NOMO-1 treated with dmso at 0.1 percent for 144 hours (cell line): ENCODE results near the gene FNIP1.
"Not testable (repeated sequence)": the region's sequence is repeated elsewhere in the genome, so short reads cannot be mapped to it uniquely, and the experiment has no call there.

Experiments
- DNase-seq: peaks from one replicate; lab custom pipeline; 2025; ENCODE audit not compliant: unreplicated experiment; lab: John Stamatoyannopoulos, UW

The FNIP1 gene

DNA sequence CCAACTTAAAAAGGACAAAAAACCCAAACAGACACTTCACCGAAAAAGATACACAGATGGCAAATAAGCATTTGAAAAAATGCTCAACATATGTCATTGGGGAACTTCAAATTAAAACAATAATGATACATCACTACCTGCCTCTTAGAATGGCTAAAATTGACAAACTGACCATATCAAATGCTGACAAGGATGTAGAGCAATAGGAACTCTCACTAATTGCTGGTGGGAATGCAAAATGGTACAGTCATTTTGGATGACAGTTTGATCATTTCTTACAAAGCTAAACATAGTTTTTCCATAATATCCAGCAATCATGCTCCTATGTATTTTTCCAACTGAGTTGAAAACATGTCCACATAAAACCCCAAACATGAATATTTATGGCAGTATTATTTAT is 102.9 kb downstream of the FNIP1 start:
- no peak for DNase-seq

- DNase-seq: no peak
Measured at GRCh38 chr5:131685516-131686171, 111.2 kb downstream of the FNIP1 start.

- no peak for DNase-seq
Measured at GRCh38 chr5:131684595-131684994, 112.2 kb downstream of the FNIP1 start.

DNA sequence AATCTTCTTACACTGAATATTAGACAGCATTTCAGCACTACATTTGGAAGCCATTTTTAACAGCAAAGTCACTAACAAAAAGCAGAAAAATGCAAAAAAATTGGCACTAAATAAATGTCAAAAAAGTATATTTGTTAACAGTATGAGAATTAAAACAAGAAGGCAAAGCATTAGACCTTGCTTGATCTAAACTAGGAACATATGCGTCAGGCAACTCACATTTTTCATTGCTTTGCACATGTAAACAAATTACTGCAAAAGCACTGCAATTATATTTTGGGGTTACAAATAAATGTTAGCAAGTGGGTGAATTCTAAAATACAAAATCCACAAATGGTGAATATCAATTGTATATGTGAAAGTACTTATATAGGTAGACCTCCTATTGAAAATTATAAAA is 112.8 kb downstream of the FNIP1 start:
- DNase-seq: no peak

- DNase-seq: no peak
Measured at GRCh38 chr5:131682826-131683225, 114.0 kb downstream of the FNIP1 start.

DNA sequence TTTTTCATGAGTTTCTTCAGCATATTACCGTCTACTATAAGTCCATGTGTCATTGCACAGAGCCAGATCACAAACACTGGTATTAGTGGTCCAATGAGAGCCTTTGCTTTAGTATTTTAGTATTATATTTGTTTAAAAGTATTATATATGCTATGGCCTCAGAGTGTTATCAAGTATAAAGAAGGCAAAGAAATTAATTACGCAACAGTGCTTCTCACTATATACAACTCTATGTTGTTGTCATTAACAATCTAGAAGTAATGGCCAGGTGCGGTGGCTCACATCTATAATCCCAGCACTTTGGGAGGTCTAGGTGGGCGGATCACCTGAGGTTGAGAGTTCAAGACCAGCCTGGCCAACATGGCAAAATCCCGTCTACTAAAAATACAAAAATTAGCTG is 114.6 kb downstream of the FNIP1 start:
- no peak for DNase-seq

DNA sequence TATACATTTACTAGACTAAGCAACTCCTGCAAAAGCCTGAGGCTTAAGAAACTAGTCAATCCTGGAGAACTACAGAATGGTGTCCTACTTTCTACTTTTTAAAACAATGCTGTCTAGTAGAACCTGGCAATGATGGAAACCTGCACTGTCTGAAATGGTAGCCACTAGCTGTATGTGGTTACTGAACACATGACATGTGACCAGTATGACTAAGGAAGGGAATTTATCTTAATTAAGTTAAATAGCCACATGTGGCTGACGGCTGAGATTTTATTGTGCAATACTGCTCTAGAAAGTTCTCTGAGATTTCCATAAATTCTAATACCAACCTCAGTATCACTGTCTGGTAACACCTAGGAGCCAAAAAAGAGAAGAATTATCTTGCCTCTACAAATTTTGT is 116.9 kb downstream of the FNIP1 start:
- peak; percentile 31 for DNase-seq

DNA sequence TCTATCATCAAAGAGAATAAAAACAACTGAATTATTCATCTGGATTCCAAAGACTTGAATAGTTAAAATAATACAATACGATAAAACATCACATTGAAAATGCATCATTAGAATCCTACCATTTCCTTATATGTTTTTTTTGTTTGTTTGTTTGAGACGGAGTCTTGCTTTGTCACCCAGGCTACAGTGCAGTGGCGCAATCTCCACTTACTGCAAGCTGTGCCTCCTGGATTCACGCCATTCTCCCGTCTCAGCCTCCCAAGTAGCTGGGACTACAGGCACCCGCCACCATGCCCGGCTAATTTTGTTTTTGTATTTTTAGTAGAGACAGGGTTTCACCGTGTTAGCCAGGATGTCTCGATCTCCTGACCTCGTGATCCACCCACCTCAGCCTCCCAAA is 118.5 kb downstream of the FNIP1 start:
- not testable (repeated sequence) for DNase-seq

GRCh38 chr5:131677115-131677514 is 119.7 kb downstream of the FNIP1 start:
- no peak for DNase-seq

- no peak for DNase-seq
Measured at GRCh38 chr5:131672776-131673175, 124.0 kb downstream of the FNIP1 start.

GRCh38 chr5:131671994-131672655 is 124.7 kb downstream of the FNIP1 start:
- DNase-seq: no peak

DNA sequence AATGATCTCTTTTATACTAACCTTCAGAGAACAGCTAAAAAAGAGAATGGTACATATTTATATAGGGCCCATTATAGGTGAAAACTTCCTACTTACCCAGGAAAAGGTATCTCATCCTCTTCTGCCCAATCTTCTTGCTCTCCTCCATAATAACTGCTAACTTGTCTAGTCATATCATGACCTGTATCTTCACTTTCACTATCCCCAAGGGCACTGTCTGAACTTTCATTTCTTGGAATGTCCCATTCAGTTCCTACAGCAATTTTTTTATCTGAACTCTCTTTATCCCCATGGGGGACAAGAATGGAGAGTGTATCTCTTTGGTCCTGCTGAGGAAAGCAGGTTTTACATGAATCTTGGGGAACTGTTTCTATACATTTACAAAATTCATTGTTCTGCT is 125.4 kb downstream of the FNIP1 start:
- no peak for DNase-seq

DNA sequence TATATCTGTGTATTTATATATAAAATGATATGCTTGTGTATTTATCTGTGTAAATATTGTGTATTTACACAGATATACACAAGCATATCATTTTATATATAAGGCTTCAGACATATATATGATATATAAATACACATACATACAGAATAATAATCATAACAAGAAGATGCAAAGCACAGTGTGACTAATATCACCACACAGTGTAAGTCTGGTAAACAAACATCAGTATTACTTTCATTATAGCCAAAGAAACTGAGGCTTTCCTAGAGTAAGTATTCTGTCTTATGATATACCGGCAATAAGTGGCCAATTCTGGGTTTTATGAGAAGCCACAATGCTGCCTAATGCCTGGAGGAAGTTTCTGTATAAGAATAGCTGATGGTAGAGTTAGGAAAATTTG is 131.9 kb downstream of the FNIP1 start:
- DNase-seq: no peak

GRCh38 chr5:131661933-131662332 is 134.9 kb downstream of the FNIP1 start:
- no peak for DNase-seq

- no peak for DNase-seq
Measured at GRCh38 chr5:131659841-131660240, 137.0 kb downstream of the FNIP1 start.

DNA sequence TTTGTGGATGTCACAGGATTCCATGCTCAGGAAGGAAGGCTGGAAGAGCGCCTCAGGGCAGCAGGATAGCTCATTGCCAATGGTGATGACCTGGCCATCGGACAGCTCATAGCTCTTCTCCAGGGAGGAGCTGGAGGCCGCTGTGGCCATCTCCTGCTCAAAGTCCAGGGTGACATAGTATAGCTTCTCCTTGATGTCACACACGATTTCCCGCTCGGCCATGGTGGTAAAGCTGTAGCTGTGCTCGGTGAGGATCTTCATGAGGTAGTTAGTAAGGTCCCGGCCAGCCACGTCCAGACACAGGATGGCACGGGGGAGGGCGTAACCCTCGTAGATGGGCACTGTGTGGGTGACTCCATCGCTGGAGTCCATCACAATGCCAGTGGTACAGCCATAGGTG is 137.5 kb downstream of the FNIP1 start:
- no peak for DNase-seq

DNA sequence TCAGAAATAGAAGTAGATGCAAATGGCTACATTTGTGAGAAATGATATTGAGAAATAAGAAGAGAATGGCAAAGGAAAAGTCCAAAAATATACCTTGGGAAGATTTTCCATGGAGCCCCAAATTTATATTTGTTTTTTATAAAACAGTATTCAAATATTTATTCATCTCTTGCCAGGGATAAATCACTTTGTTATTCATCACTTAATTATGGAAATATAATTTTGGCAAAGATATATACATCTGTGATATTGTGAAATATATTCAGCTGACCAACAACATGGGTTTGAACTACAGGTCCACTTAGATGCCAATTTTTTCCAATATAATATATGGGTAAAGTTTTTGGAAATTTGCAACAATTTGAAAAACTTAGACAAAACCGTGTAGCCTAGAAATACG is 142.0 kb downstream of the FNIP1 start:
- no peak for DNase-seq

DNA sequence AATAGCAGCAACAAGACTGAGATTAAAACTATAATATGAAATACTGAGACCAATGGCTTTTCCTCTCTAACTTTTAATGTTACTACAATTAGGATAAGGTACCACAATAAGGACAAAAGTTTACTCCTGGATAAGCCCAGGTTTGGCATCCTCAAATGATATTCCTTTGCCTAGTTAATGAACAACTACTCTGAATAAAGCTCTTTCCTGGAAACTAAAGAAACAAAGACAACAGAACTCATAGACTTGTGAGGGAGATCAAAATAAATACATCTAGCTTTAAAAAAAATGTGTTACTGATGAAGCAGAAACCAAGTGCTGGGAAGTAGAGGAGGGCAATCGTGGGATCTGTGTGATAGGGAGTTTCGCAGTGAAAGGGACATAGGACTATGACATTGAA is 142.5 kb downstream of the FNIP1 start:
- DNase-seq: no peak

DNA sequence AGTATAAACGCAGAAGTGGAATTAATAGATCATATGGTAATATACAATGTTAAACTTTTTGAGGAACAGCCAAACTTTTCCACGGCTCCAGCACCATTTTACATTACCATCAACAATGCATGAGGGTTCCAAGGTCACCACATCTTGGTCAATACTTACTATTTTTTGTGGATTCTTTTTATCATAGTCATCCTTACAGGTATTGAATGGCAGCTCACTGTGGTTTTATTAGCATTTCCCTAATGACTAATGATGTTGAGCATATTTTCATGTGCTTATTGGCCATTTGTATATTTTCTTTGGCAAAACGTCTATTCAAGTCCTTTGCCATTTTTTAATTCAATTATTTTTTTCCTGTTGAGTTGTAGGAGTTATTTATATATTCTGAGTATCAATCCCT is 147.7 kb downstream of the FNIP1 start:
- no peak for DNase-seq

- no peak for DNase-seq
Measured at GRCh38 chr5:131647048-131647769, 149.6 kb downstream of the FNIP1 start.

- DNase-seq: no peak
Measured at GRCh38 chr5:131644822-131645221, 152.0 kb downstream of the FNIP1 start.

GRCh38 chr5:131644370-131644769 is 152.4 kb downstream of the FNIP1 start:
- DNase-seq: no peak
